GM20431 (cell line): ENCODE measurements around the gene CDKL1.

ENCODE experiments used
- in situ Hi-C: fragments of 300-500 bp; cut with MseI, MboI; formaldehyde crosslinking; loops from one replicate; pipeline ENCODE4 v1.15.0; 2020; ENCODE audit warnings: low sequenced_read_pairs; ENCODE audit not compliant: unreplicated experiment

The CDKL1 gene

GRCh38 chr14:50396631-50397389 is at the start of gene CDKL1:
Gene CDKL1, minus strand, starts transcription at chr14:50396881. Its CDS starts 1,013 bp downstream, at chr14:50395868.
- in situ Hi-C loops, result no loop called here

GRCh38 chr14:50434528-50434927 is 37.8 kb upstream of the CDKL1 start:
- in situ Hi-C loops, result no loop called here

GRCh38 chr14:50432131-50432530 is 35.5 kb upstream of the CDKL1 start:
- in situ Hi-C loops, result no loop called here

- in situ Hi-C loops, result no loop called here
These were observed 29.1 kb upstream of the CDKL1 start for GRCh38 chr14:50425816-50426215.

- in situ Hi-C loops, result no loop called here
These were observed 28.4 kb upstream of the CDKL1 start for GRCh38 chr14:50425105-50425504.

GRCh38 chr14:50423529-50423928 is 26.8 kb upstream of the CDKL1 start:
- in situ Hi-C loops, result no loop called here

GRCh38 chr14:50421499-50421898 is 24.8 kb upstream of the CDKL1 start:
- in situ Hi-C loops, result no loop called here

DNA sequence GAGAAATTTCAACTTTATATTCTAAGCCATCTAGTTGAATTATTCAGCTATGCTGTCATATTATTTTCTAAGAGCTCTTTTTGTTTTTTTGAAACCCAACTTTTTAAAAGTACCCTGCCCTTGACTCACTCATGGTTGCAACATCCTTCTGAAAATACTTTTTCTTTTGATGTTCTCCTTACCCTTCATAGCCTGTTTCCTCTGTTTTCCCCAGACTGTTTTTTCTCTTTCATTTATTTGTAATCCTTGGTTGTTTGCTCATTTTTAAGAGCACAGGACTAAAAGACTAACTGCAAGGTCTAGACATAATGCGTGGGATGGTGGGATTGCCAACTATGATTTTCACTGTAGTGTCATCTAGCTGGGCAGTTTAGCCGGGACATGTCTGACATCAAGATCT is 21.2 kb upstream of the CDKL1 start:
- in situ Hi-C loops, result no loop called here

- in situ Hi-C loops, result no loop called here
These were observed 14.2 kb upstream of the CDKL1 start for GRCh38 chr14:50410921-50411320.

DNA sequence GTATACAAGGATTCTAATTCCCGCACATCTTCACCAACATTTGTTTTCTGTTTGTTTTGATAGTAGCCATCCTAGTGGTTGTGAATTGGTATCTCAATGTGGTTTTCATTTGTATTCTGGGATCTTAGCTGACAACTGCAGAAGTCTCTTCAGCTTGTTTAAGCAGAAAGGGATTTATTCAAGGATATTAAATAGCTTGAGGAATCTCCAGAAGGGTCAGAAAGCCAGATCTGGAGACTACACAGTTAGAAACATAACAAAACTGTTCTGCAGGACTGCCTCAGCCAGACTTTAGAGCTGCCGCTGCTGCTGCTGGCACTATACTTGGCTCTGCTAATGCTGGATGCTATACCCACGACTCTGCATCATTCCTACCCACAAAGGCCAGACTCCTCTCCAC is 13.4 kb upstream of the CDKL1 start:
- in situ Hi-C loops, result no loop called here

- in situ Hi-C loops, result no loop called here
These were observed 10.6 kb upstream of the CDKL1 start for GRCh38 chr14:50407111-50407812.

DNA sequence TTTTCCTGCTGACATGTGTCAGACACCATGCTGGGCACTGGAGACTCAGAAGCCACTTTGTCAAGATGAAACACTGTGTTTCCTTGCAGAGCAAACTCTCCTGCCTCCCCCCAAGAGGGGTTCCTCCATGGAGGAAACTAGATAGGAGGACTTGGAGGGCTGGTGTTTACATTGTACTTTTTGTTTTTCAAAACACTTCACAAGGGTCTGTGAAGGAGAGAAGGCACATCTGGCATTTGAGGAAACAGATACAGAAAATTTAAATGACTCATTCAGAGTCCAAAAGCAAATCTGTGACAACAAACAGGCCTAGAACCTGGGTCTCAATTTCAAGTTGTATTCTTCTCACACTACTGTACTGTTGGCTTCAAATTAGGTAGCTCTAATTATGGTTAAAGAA is 6.7 kb upstream of the CDKL1 start:
- in situ Hi-C loops, result no loop called here

GRCh38 chr14:50402965-50403364 is 6.3 kb upstream of the CDKL1 start:
- in situ Hi-C loops, result no loop called here

GRCh38 chr14:50400461-50400860 is 3.8 kb upstream of the CDKL1 start:
- in situ Hi-C loops, result no loop called here

DNA sequence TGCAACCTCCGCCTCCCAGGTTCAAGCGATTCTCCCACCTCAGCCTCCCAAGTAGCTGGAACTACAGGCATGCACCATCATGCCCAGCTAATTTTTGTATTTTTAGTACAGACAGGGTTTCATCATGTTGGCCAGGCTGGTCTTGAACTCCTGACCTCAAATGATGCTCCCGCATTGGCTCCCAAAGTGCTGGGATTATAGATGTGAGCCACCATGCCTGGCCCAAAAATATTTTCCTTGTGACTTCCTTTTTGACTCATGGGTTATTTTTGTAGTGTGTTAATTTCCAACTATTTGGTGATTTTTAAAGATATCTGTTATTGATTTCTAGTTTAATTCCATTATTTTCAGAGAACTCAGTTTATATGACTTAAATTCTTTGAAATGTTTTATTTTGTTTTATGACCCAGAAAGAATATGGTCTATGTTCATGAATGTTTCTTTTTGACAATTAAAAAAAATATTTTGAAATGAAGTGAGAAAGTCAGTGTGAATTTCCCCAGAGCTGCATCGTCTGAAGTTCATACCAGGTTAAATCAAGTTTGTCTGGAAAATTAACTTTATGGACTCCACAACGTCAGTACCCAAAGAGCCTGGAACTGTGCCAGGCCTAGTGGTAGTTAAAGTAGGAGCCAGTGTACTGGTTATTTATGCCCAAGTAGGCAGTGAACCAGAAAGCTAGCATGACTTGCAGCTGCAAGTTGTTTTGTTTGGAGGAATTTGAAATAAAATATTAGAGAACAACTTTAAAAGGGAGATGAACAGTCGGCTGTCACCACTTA is 2.8 kb upstream of the CDKL1 start:
- in situ Hi-C loops, result no loop called here

DNA sequence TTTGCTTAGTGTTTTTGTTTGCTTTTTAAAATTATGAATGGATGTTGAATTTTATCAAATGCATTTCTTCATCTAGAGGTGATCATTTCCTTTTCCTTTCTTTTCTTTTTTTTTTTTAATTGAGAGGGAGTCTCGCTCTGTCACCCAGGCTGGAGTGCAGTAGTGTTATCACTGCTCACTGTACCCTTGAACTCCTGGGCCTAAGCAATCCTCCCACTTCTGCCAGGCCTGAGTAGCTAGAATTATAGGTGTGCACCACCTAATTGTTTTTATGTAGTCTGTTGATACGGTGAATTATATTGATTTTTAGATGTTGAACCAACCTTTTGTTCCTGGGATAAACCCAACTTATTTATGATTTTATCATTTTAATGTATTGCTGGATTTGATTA is 1.5 kb upstream of the CDKL1 start:
- in situ Hi-C loops, result no loop called here

DNA sequence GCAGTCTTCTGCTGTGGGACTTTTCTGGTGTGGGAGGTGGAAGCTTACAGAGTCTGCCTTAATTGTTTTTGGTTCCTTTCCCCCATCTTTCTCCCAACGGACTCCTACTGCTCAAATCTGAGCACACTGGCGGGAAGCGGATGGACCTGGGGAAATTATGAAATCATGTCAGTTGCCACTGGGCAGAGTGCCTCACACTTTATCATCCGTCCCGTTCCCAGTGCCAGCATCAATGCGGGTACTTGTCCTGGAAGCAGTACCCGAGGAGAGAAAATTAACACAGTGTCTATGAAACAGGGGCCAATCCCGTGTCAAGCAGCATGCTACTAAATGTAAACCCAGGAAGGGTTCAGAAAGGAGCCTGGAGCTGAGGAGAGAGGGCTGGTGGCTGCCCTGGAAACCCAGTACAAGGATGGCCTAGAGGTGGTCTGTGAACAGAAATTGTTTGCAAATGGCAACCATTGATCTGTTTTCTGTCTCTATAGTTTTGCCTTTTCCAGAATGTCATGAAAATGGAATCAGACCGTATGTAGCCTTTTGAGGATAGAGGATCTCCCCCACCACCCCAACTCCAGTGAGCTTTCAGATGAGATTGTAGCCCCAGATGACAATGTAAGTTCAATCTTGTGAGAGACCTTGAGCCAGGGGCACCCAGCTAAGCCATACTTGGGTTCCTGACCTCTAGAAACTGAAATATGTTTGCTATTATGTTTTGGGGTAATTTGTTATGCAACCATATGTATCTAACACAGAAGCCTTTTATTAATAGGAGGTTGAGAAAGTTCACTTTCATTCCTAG is 908 bp upstream of the CDKL1 start:
- in situ Hi-C loops, result no loop called here

- in situ Hi-C loops, result no loop called here
These were observed 1.2 kb downstream of the CDKL1 start for GRCh38 chr14:50395448-50395847.

DNA sequence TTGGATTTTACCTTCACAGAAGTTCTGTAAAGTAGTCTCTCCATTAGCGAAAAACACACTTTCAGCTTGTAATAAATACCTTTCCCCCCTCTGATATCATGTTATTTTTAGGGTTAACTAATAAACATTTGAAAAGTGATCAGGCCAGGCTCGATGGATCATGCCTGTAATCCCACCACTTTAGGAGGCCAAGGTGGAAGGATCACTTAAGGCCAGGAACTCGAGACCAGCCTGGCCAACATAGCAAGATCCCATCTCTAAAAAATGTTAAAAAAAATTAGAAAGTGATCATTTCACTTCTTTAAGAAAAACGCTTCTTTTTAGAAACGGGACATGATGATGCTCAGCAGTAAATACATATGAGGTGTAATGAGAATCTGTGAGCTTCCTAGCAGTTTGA is 2.0 kb downstream of the CDKL1 start:
- in situ Hi-C loops, result no loop called here
